Naive thymus-derived CD4-positive, alpha-beta T cell (primary cell): Measurements from ENCODE around the gene LY6G6F. TPM values are rescaled to one million over a fixed set of nuclear protein-coding genes. Genes with fewer than 3 reads are reported as not detected.

Experiments used
- ATAC-seq: fragments of 150-1000 bp; cut with Tn5 transposase; 2 replicates; pipeline ENCODE4 v1.10.0; 2021; ENCODE audit warnings: mild to moderate bottlenecking, moderate library complexity
- CTCF ChIA-PET: fragments of 350-600 bp; sonication (Branson Sonifier 250); formaldehyde crosslinking; loops from one replicate; lab custom pipeline; 2021; ENCODE audit warnings: antibody characterized with exemption; lab: Charles Lee
- POLR2A ChIA-PET: fragments of 350-600 bp; sonication (Branson Sonifier 250); formaldehyde crosslinking; loops from one replicate; lab custom pipeline; 2021; ENCODE audit warnings: antibody characterized with exemption, inconsistent platforms; lab: Charles Lee
- DNase-seq, 9 donors: peaks; one replicate each; pipeline versions ENCODE4 v3.0.0 to v3.0.0-alpha.2; 2020 to 2022; ENCODE audit warnings: mixed read lengths in 1 of 9
- H3K27ac ChIP-seq: one replicate; pipeline ENCODE4 v1.7.0; 2013; ENCODE audit warnings: mild to moderate bottlenecking, low read depth, low read length, moderate library complexity
- H3K27me3 ChIP-seq, 2 donors: one replicate each; pipeline ENCODE4 v1.7.0; 2013; ENCODE audit warnings: low read length in 2 of 2, mild to moderate bottlenecking in 2 of 2, moderate library complexity in 2 of 2; ENCODE audit not compliant: control insufficient read depth in 2 of 2, insufficient read depth in 2 of 2
- H3K36me3 ChIP-seq, 3 experiments: 1 replicate in 2 of 3; 2 replicates in 1 of 3; pipeline ENCODE4 v1.7.0; 2013; ENCODE audit warnings: low read length in 3 of 3, mild to moderate bottlenecking in 3 of 3, moderate library complexity in 1 of 3; ENCODE audit not compliant: insufficient read depth in 3 of 3, control insufficient read depth in 2 of 3
- H3K4me1 ChIP-seq, 2 donors: one replicate each; pipeline ENCODE4 v1.7.0; 2013; ENCODE audit warnings: low read length in 2 of 2, mild to moderate bottlenecking in 2 of 2, moderate library complexity in 1 of 2; ENCODE audit not compliant: control insufficient read depth in 2 of 2, insufficient read depth in 2 of 2
- H3K4me3 ChIP-seq: 2 replicates; pipeline ENCODE4 v1.7.0; 2013; ENCODE audit warnings: mild to moderate bottlenecking, low read length
- H3K9me3 ChIP-seq, 3 experiments: 1 replicate in 2 of 3; 2 replicates in 1 of 3; pipeline ENCODE4 v1.7.0; 2013; ENCODE audit warnings: low read length in 3 of 3; ENCODE audit not compliant: control insufficient read depth in 2 of 3
- H3K27ac Mint-ChIP-seq, 9 donors: one replicate each; pipeline ENCODE4 v1.8.0; 2020 to 2022; ENCODE audit warnings: mixed read lengths in 9 of 9, mild to moderate bottlenecking in 8 of 9, moderate library complexity in 5 of 9, inconsistent platforms in 2 of 9
- H3K27me3 Mint-ChIP-seq, 5 donors: one replicate each; pipeline ENCODE4 v1.8.0; 2021 to 2022; ENCODE audit warnings: mixed read lengths in 5 of 5, mild to moderate bottlenecking in 1 of 5
- H3K36me3 Mint-ChIP-seq, 5 donors: one replicate each; pipeline ENCODE4 v1.8.0; 2020 to 2022; ENCODE audit warnings: mixed read lengths in 5 of 5, mild to moderate bottlenecking in 3 of 5, inconsistent platforms in 1 of 5
- H3K4me1 Mint-ChIP-seq, 7 donors: one replicate each; pipeline ENCODE4 v1.8.0; 2020 to 2022; ENCODE audit warnings: mixed read lengths in 7 of 7, mild to moderate bottlenecking in 3 of 7, inconsistent platforms in 1 of 7
- H3K4me3 Mint-ChIP-seq, 10 donors: one replicate each; pipeline ENCODE4 v1.8.0; 2020 to 2022; ENCODE audit warnings: mild to moderate bottlenecking in 10 of 10, mixed read lengths in 10 of 10, moderate library complexity in 6 of 10, inconsistent platforms in 2 of 10
- H3K9me3 Mint-ChIP-seq, 11 donors: one replicate each; pipeline ENCODE4 v1.8.0; 2020 to 2022; ENCODE audit warnings: mixed read lengths in 11 of 11, mild to moderate bottlenecking in 4 of 11, inconsistent platforms in 1 of 11, moderate library complexity in 1 of 11
- intact Hi-C, 2 donors: fragments of 100-400 bp; cut with micrococcal nuclease; formaldehyde crosslinking; loops; one replicate each; pipeline ENCODE4 v1.15.1; 2023
- polyA plus RNA-seq, 2 donors: library from polyadenylated mRNA; unstranded; fragments of 300-500 nt; fragmentation: Illumina TruSeq; gene quantifications; one replicate each; pipeline ENCODE4 v1.2.3, GENCODE V29; 2021
- total RNA-seq, 6 experiments: library from RNA in 5 of 6; stranded (reverse) in 5 of 6; gene quantifications; 1 replicate in 5 of 6; 2 replicates in 1 of 6; pipeline ENCODE4 v1.2.3 and lab custom pipeline; 2021 to 2026

The LY6G6F gene
- total and polyA plus RNA-seq, 7 experiments from 2014 or later, result 0.56 TPM; not detected in 6

GRCh38 chr6:31681135-31681671 lies 25.5 kb upstream of the LY6G6F start:
- Mint-ChIP-seq H3K4me1 (peaks cover 14 to 32% (median 19%) of the 10 kb centered on the region in 7 donors), H3K36me3 (peaks cover 0 to 6% (median 2%) of the 10 kb centered on the region in 5 donors), H3K4me3 (peak overlapping the region; percentile 86 to 98 (median 90)), H3K27me3 (no peaks in the 10 kb centered on the region), H3K27ac (peak overlapping the region; percentile 41 to 86 (median 68)), H3K9me3 (no peaks in the 10 kb centered on the region)
- H3K9me3 ChIP-seq, result no peaks in the 10 kb centered on the region
- intact Hi-C loops, result loop anchor here (1.0 to 5.0 kb wide), 5 partner anchors 22 to 88 kb away; partner anchors contain the start of genes ABHD16A (in 1 of the 2), BAG6 (in 1 of the 2), CLIC1 (in 1 of the 2) and DDAH2 (in 1 of the 2)
- peaks cover 0 to 7% (median 0%) of the 10 kb centered on the region in 3 experiments for H3K36me3 ChIP-seq
- peaks cover 15 to 16% of the 10 kb centered on the region in 2 donors for H3K4me1 ChIP-seq
- peak overlapping the region; percentile 78 for H3K4me3 ChIP-seq
- H3K27me3 ChIP-seq, result no peaks in the 10 kb centered on the region
- ATAC-seq (peak; percentile 71), DNase-seq (peak in 8 of 9 donors; percentile 22 to 59 (median 28))
- H3K27ac ChIP-seq, result peak overlapping the region; percentile 68
- CTCF ChIA-PET, result interaction anchor here (0.6 to 2.1 kb wide), 8 partner anchors 31 to 153 kb away, joined by 3 to 12 read pairs (median 4); partner anchors contain the start of gene HSPA1B
- POLR2A ChIA-PET, result interaction anchor here (0.8 to 2.1 kb wide), 11 partner anchors 9 to 149 kb away, joined by 3 to 18 read pairs (median 4); partner anchors contain the start of genes ABHD16A, BAG6 and C6orf47

GRCh38 chr6:31683591-31683990 lies 23.1 kb upstream of the LY6G6F start:
- Histone ChIP-seq H3K4me3 (no peak overlapping the region), H3K4me1 (peaks cover 15 to 16% of the 10 kb centered on the region in 2 donors), H3K27me3 (no peaks in the 10 kb centered on the region), H3K36me3 (peaks cover 0 to 31% (median 21%) of the 10 kb centered on the region in 3 experiments), H3K9me3 (no peaks in the 10 kb centered on the region), H3K27ac (no peak overlapping the region)
- no peaks in the 10 kb centered on the region for H3K9me3 Mint-ChIP-seq
- ATAC-seq (no peak), DNase-seq (no peak)
- H3K36me3 Mint-ChIP-seq, result peaks cover 0 to 14% (median 5%) of the 10 kb centered on the region in 5 donors
- H3K4me3 Mint-ChIP-seq, result no peak overlapping the region
- H3K27me3 Mint-ChIP-seq, result no peaks in the 10 kb centered on the region
- H3K27ac Mint-ChIP-seq, result peak overlapping the region in 3 of 9 donors; percentile 41 to 59 (median 48)
- intact Hi-C loops, result loop anchor here in 1 of 2 donors (5.0 kb wide), 1 partner anchor 54 kb away; the partner anchor contains the start of gene CLIC1
- peaks cover 14 to 24% (median 17%) of the 10 kb centered on the region in 7 donors for H3K4me1 Mint-ChIP-seq
- ChIA-PET CTCF (interaction anchor here (1.5 kb wide), 1 partner anchor 134 kb away, joined by 5 read pairs; no protein-coding TSS in a partner anchor), POLR2A (interaction anchor here (0.6 to 1.6 kb wide), 3 partner anchors 16 to 31 kb away, joined by 3 to 4 read pairs (median 4); partner anchors contain the start of genes ABHD16A and BAG6)

GRCh38 chr6:31686483-31686882 lies 20.2 kb upstream of the LY6G6F start:
- Mint-ChIP-seq H3K4me1 (peaks cover 2 to 15% (median 3%) of the 10 kb centered on the region in 7 donors), H3K27me3 (no peaks in the 10 kb centered on the region), H3K4me3 (no peak overlapping the region), H3K9me3 (no peaks in the 10 kb centered on the region), H3K36me3 (peaks cover 0 to 25% (median 10%) of the 10 kb centered on the region in 5 donors), H3K27ac (peak overlapping the region in 1 of 9 donors; percentile 61)
- CTCF ChIA-PET, result interaction anchor here (1.3 kb wide), 2 partner anchors 13 to 144 kb away, joined by 3 to 6 read pairs; no protein-coding TSS in a partner anchor
- peaks cover 3% of the 10 kb centered on the region in 2 donors for H3K4me1 ChIP-seq
- H3K4me3 ChIP-seq, result no peak overlapping the region
- POLR2A ChIA-PET, result interaction anchor here (0.5 to 0.7 kb wide), 2 partner anchors 12 to 531 kb away, joined by 3 read pairs; no protein-coding TSS in a partner anchor
- H3K27ac ChIP-seq, result no peak overlapping the region
- ATAC-seq (no peak), DNase-seq (no peak)
- peaks cover 0 to 55% (median 21%) of the 10 kb centered on the region in 3 experiments for H3K36me3 ChIP-seq
- no peaks in the 10 kb centered on the region for H3K27me3 ChIP-seq
- H3K9me3 ChIP-seq, result no peaks in the 10 kb centered on the region
- intact Hi-C loops, result no loop called here

GRCh38 chr6:31687321-31687720 lies 19.3 kb upstream of the LY6G6F start:
- peaks cover 0 to 25% (median 10%) of the 10 kb centered on the region in 5 donors for H3K36me3 Mint-ChIP-seq
- no peaks in the 10 kb centered on the region for H3K4me1 ChIP-seq
- peaks cover 0 to 9% (median 0%) of the 10 kb centered on the region in 7 donors for H3K4me1 Mint-ChIP-seq
- no peaks in the 10 kb centered on the region for H3K9me3 ChIP-seq
- H3K4me3 Mint-ChIP-seq, result no peak overlapping the region
- peak overlapping the region in 1 of 9 donors; percentile 28 for H3K27ac Mint-ChIP-seq
- no peak for ATAC-seq
- H3K4me3 ChIP-seq, result no peak overlapping the region
- ChIA-PET POLR2A (no interaction called here), CTCF (interaction anchor here (0.5 to 1.3 kb wide), 4 partner anchors 9 to 149 kb away, joined by 3 to 6 read pairs (median 3); no protein-coding TSS in a partner anchor)
- no peaks in the 10 kb centered on the region for H3K9me3 Mint-ChIP-seq
- no peak for DNase-seq
- peaks cover 0 to 61% (median 21%) of the 10 kb centered on the region in 3 experiments for H3K36me3 ChIP-seq
- H3K27me3 Mint-ChIP-seq, result no peaks in the 10 kb centered on the region
- no peaks in the 10 kb centered on the region for H3K27me3 ChIP-seq
- intact Hi-C loops, result no loop called here
- H3K27ac ChIP-seq, result no peak overlapping the region

- POLR2A ChIA-PET, result interaction anchor here (0.7 kb wide), 1 partner anchor 151 kb away, joined by 3 read pairs; no protein-coding TSS in a partner anchor
- no peaks in the 10 kb centered on the region for H3K9me3 ChIP-seq
- no peaks in the 10 kb centered on the region for H3K4me1 ChIP-seq
- no peaks in the 10 kb centered on the region for H3K27me3 ChIP-seq
- no peak overlapping the region for H3K27ac ChIP-seq
- no peak overlapping the region for H3K4me3 ChIP-seq
- no peak for DNase-seq
- peaks cover 0 to 67% (median 21%) of the 10 kb centered on the region in 3 experiments for H3K36me3 ChIP-seq
- no peaks in the 10 kb centered on the region for H3K9me3 Mint-ChIP-seq
- peaks cover 0 to 9% (median 0%) of the 10 kb centered on the region in 7 donors for H3K4me1 Mint-ChIP-seq
- intact Hi-C loops, result no loop called here
- H3K27me3 Mint-ChIP-seq, result no peaks in the 10 kb centered on the region
- CTCF ChIA-PET, result interaction anchor here (1.3 kb wide), 1 partner anchor 12 kb away, joined by 6 read pairs; no protein-coding TSS in a partner anchor
- peak overlapping the region in 2 of 9 donors; percentile 39 to 48 for H3K27ac Mint-ChIP-seq
- peaks cover 0 to 29% (median 10%) of the 10 kb centered on the region in 5 donors for H3K36me3 Mint-ChIP-seq
- ATAC-seq, result no peak
- no peak overlapping the region for H3K4me3 Mint-ChIP-seq
Observed at GRCh38 chr6:31687860-31688693, 18.6 kb upstream of the LY6G6F start.
